Stimulated activated CD8-positive, alpha-beta memory T cell treated with anti-CD3 and anti-CD28 coated beads, Interleukin-12 subunit alpha, Interleukin-12 subunit beta, amount 100 ng/mL, for 1 hour (primary cell): ENCODE results near the gene CELF2.
"Not testable (repeated sequence)": the region's sequence is repeated elsewhere in the genome, so short reads cannot be mapped to it uniquely, and the experiment has no call there.

ENCODE experiments used
- DNase-seq: peaks from one replicate; pipeline ENCODE4 v3.0.0-alpha.2; 2020; ENCODE audit warnings: low read depth

The CELF2 gene

GRCh38 chr10:11097686-11098085, 80.0 kb downstream of the CELF2 start:
- no peak for DNase-seq

- DNase-seq, result no peak
Observed at GRCh38 chr10:11098666-11099065, 81.0 kb downstream of the CELF2 start.

DNA sequence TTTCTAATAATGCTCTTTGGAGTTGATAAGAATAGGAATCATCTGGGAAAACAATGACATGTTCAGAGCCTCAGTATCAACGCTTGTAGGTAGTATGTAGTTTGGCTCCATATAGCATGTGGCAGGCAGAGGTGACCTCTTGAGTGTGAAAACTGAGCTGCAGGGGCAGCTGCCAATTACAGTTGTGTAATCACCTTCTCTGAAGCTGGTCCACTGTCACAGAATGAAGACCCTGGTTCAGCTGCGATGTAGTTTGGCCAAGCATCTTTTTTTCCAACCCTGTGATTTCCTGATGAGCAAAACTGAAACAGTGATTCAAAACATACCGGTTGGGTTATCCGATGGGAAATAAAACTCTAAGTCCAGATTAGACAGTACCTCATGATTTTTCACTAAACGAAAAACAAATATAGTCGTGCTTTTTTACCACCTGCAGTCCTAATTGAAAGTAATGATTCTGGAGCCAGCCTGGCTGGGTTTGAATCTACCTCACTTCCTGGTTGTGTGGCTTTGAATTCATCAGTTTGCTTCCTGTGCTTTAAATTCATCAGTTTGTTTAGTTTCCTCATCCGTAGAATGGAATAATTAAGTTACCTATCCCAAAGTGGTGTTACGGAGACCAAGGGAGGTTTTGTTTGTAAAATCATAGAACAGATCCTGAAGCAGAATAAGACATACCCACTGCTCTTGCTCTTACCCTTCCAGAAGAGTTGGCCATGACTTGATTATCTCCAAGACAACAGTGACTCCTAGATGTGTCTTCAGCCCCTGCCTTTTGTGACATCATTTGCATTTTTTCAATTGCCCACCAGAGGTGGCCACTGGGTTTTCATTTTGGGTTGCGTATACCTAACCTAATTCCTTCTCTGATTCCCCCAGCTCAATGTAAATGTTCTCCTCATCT, 87.4 kb downstream of the CELF2 start:
- DNase-seq, result no peak

DNA sequence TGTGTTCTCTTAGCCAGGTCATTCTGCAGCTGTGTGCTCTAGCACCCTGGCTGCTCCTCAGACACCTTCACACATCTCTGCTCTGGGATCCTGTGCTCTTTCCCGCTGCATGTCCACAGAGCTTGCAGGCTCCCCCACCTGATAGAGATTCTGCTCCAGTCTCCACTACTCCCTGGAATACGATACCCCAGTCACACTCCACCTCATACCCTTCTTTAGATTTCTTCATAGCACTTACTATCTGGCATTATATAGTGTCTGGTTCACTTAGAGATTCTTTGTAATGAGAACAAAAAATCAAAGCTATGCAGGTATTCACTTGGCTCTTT, 88.0 kb downstream of the CELF2 start:
- DNase-seq, result no peak

DNA sequence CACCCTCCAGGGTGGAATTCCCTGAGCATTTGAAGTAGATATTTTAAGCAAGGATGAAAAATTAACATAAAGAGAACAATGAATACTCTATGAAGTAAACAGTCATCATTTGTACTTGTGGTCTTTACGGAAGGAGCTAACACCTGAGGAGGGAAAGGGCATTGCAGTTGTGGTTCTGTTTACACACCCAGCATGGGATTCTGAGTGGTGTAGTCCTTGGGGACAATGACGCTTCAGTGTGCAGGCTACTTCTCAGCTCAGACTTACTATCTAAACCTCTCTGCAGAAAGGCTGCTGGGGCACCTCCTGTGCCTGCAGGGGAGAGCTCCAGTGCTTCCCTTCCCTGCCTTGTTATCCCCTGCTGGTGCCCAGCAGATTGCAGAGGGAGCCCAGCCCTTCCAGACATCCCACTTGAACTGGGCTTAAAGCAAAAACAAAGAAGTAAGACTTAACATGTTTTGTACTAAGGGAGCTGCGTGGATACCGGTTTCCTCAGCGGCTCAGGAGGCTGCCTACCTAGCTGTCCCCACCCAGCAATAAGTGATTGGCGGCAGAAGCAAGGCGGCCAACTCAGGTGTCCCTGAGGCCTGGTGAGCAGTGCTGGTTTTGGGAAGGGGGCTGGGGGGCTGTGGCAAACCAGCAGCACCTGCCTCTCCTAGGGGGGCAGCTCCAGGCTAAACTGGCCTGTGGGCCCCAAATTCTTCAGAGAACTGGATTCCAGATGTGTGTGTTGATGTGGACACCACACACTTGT, 89.1 kb downstream of the CELF2 start:
- DNase-seq, result no peak

DNA sequence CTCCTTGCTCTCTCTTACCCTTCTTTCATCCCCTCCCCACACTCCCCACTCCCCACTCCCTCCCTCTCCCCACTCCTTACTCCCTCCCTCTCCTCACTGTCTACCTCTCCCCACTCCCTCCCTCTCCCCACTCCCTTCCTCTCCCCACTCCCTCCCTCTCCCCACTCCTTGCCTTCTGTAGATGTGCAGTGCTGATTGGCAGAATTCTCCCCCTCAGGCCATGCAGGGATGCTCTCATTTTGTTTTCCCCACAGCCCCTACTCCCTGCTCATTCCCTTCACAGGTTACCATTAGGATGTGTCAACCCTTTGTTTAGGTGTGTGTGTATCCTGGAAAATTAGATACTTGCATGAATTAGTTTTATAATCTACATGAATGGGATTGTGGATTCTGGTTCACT, 90.3 kb downstream of the CELF2 start:
- DNase-seq, result no peak

- DNase-seq, result no peak
Observed at GRCh38 chr10:11108356-11108755, 90.7 kb downstream of the CELF2 start.

DNA sequence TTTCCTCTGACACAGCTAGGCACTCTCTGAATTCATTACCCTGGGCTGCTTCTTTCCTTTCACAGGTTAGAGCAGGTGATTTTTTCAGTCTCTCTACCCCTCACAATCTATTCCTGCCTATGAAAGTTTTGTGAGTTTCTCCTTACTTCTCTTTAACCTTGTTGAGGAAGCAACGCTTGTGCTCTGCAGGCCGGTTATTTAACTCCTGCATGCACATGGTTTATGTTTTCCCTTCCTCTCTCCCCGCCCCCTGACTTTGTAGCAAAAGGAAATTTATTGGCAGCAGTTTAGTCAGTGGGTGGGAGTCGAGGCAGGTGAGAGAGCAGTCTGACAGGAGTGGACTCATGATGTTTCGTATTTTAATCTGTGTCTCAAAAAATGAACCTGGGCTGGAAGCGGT, 91.9 kb downstream of the CELF2 start:
- DNase-seq, result no peak

DNA sequence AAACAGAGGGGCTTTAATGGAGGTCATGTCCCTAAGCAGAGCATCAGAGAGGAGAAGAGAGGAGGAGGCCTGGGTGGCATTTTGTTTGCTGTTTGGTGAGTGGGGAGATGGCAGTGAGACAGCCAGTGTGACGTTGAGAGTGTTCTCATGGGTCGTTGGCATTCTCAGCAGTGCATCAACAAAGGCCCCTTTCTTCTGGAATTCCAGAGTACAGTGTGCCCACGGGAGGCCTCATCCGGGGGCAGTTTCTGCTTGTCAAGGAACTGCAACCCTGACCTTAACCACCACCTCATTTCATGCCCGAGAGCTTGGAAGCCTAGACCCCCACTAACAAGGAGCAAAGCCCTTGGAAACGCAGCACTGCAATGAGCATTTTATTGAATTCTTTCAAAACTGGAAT, 92.9 kb downstream of the CELF2 start:
- no peak for DNase-seq

- no peak for DNase-seq
Observed at GRCh38 chr10:11111490-11111889, 93.8 kb downstream of the CELF2 start.

GRCh38 chr10:11112718-11113117, 95.0 kb downstream of the CELF2 start:
- no peak for DNase-seq

- DNase-seq, result peak; percentile 18
Observed at GRCh38 chr10:11113156-11113555, 95.5 kb downstream of the CELF2 start.

- no peak for DNase-seq
Observed at GRCh38 chr10:11114269-11114668, 96.6 kb downstream of the CELF2 start.

- DNase-seq, result no peak
Observed at GRCh38 chr10:11115337-11115736, 97.7 kb downstream of the CELF2 start.

- no peak for DNase-seq
Observed at GRCh38 chr10:11116361-11116760, 98.7 kb downstream of the CELF2 start.

- DNase-seq, result no peak
Observed at GRCh38 chr10:11116817-11117216, 99.1 kb downstream of the CELF2 start.

DNA sequence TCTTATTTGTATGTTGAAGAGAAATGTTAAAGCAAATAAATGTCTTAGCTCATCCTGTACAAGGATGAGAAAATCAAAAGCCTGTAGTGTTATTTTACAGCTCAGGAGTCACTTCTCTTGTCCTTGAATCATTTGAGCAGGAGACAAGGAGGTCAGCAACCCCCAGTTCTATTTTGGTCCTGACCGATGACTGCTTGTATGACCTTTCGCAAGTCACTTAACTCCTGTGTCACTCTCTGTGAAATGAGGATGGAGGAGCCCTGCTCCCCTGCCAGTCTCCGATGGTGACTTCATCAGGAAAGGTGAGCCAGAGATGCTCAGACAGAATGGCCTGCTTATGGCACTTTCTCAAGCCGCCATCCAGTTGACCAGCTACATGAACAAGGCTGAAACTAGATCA, 101.0 kb downstream of the CELF2 start:
- no peak for DNase-seq

GRCh38 chr10:11119843-11120242, 102.2 kb downstream of the CELF2 start:
- no peak for DNase-seq

DNA sequence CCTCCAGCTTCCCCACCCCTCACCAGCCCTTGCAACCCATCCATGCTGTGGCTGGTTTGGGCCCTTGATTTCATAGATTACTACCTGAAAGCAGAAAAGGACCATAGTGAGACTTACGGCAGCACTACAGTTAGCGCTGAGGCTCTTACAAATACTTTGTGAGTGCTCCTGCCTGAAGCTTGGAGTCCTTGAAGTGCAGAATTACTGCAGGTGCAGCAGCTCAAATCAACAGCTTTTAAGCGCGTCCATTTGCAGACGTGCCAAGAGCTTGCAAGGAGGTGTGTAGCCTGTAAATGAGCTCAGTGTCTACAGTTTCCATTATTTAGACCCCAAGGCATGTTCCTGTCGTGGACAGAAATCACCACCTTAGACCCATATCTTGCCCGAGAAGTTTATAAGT, 103.0 kb downstream of the CELF2 start:
- DNase-seq, result no peak

- DNase-seq, result not testable (repeated sequence)
Observed at GRCh38 chr10:11123892-11124291, 106.2 kb downstream of the CELF2 start.

DNA sequence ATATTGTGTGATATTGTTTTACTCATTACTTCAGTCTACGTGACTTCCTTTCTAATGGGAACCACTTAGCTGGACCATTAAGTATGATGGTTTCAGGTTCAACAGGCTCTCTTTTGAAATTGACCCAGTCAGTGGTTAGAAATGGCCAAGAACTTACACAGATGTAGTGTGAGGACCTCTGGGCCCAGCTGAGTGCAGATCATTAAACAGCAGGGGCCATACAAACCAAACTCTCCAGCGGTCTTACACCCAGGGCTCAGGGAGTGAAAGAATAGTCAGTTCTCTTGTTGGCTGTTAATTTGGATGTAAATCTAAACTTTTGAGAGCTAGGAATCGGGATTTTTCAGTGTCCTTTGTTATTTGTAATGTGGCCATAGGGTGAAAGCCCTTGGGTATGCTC, 107.3 kb downstream of the CELF2 start:
- no peak for DNase-seq

- DNase-seq, result not testable (repeated sequence)
Observed at GRCh38 chr10:11127017-11127416, 109.3 kb downstream of the CELF2 start.

DNA sequence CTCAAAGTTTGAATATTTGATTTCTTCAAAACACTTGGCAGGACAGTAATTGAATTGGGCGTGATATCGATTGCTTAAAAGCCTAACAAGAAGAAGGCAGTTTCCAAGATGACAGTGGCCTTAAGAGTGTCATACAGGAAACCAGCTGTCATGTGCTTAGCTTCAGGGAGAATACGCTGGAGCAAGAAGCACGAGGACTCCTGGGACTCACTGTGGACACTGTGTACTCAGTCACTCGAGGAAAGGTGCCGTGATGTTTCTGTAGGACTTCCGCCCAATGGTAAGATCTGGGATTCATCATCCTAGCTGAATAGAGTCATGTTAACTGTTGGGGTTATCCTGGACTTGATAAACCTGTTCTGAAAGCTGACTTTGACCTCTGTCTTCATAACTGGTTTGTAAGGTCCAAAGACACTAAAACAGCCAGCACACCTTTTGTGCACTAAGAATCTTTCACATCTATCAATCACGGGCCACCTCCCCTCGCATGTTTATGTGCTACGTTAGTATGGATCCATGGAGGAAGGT, 113.5 kb downstream of the CELF2 start:
- no peak for DNase-seq
